CD14-positive monocyte (primary cell): ENCODE results near the gene PPBP. TPM values are rescaled to one million over a fixed set of nuclear protein-coding genes. Genes with fewer than 3 reads are reported as not detected.

Experiments used
- DNase-seq, 3 donors: peaks; one replicate each; pipeline ENCODE4 v3.0.0-alpha.2; 2011 to 2022
- H2AFZ ChIP-seq: 2 replicates; pipeline ENCODE4 v1.6.0; 2012; ENCODE audit warnings: mild to moderate bottlenecking, low read depth, low read length, inconsistent platforms; ENCODE audit not compliant: insufficient read depth, poor library complexity, severe bottlenecking
- H3K27ac ChIP-seq, 2 donors: 1 replicate in 1 of 2; 2 replicates in 1 of 2; pipeline ENCODE4 v1.5.1; 2012 to 2013; ENCODE audit warnings: low read length in 2 of 2, control low read depth in 1 of 2, inconsistent platforms in 1 of 2, low read depth in 1 of 2, mild to moderate bottlenecking in 1 of 2
- H3K27me3 ChIP-seq, 2 donors: one replicate each; pipeline versions ENCODE4 v1.6.0 to v1.6.1; 2011 to 2013; ENCODE audit warnings: low read length in 2 of 2; ENCODE audit not compliant: control insufficient read depth in 2 of 2, insufficient read depth in 2 of 2
- H3K36me3 ChIP-seq, 2 donors: replicated peaks in 1 of 2; 1 replicate in 1 of 2; 2 replicates in 1 of 2; pipeline versions ENCODE4 v1.5.1 to v1.6.1; 2012 to 2013; ENCODE audit warnings: low read length in 2 of 2, control low read depth in 1 of 2, inconsistent platforms in 1 of 2, mild to moderate bottlenecking in 1 of 2; ENCODE audit not compliant: insufficient read depth in 2 of 2, control insufficient read depth in 1 of 2
- H3K4me1 ChIP-seq, 2 donors: 1 replicate in 1 of 2; 2 replicates in 1 of 2; pipeline versions ENCODE4 v1.5.1 to v1.6.1; 2012 to 2013; ENCODE audit warnings: low read length in 2 of 2, control low read depth in 1 of 2, inconsistent platforms in 1 of 2, mild to moderate bottlenecking in 1 of 2, moderate library complexity in 1 of 2; ENCODE audit not compliant: insufficient read depth in 2 of 2, control insufficient read depth in 1 of 2
- H3K4me2 ChIP-seq: replicated peaks from 2 replicates; pipeline ENCODE3; 2012; ENCODE audit warnings: low read length, moderate library complexity, mild to moderate bottlenecking; ENCODE audit not compliant: poor library complexity, severe bottlenecking; ENCODE audit errors: extremely low read depth
- H3K4me3 ChIP-seq, 3 experiments: fragments of 200-600 bp in 1 of 3; sonication (generic) in 1 of 3; replicated peaks in 1 of 3; 1 replicate in 2 of 3; 2 replicates in 1 of 3; pipeline ENCODE4 v1.5.1; 2011 to 2013; ENCODE audit warnings: low read length in 3 of 3, mild to moderate bottlenecking in 3 of 3, control low read depth in 2 of 3, low read depth in 2 of 3, inconsistent platforms in 1 of 3, moderate library complexity in 1 of 3
- H3K79me2 ChIP-seq: 2 replicates; pipeline ENCODE4 v1.6.0; 2012; ENCODE audit warnings: mild to moderate bottlenecking, control low read depth, inconsistent platforms, low read length, moderate library complexity; ENCODE audit not compliant: insufficient read depth
- H3K9ac ChIP-seq: 2 replicates; pipeline ENCODE4 v1.6.0; 2017; ENCODE audit warnings: low read length, mild to moderate bottlenecking; ENCODE audit not compliant: insufficient read depth, poor library complexity, severe bottlenecking
- H3K9me3 ChIP-seq, 2 donors: replicated peaks in 1 of 2; 1 replicate in 1 of 2; 2 replicates in 1 of 2; pipeline versions ENCODE4 v1.5.1 to v1.6.1; 2012 to 2013; ENCODE audit warnings: low read length in 2 of 2, control low read depth in 1 of 2; ENCODE audit not compliant: control insufficient read depth in 1 of 2, insufficient read depth in 1 of 2
- H4K20me1 ChIP-seq: 2 replicates; pipeline ENCODE4 v1.6.0; 2012; ENCODE audit warnings: mild to moderate bottlenecking, low read length, control low read depth, moderate library complexity; ENCODE audit not compliant: insufficient read depth
- H3K27ac Mint-ChIP-seq, 7 donors: one replicate each; pipeline ENCODE4 v1.8.0; 2020; ENCODE audit warnings: mild to moderate bottlenecking in 7 of 7, mixed read lengths in 7 of 7, moderate library complexity in 6 of 7, inconsistent platforms in 2 of 7
- H3K27me3 Mint-ChIP-seq, 3 donors: one replicate each; pipeline ENCODE4 v1.8.0; 2021 to 2022; ENCODE audit warnings: low read depth in 3 of 3, mild to moderate bottlenecking in 3 of 3, mixed read lengths in 3 of 3, moderate library complexity in 3 of 3, inconsistent platforms in 1 of 3
- H3K36me3 Mint-ChIP-seq, 2 donors: one replicate each; pipeline ENCODE4 v1.8.0; 2020; ENCODE audit warnings: mixed read lengths in 2 of 2, inconsistent platforms in 1 of 2, mild to moderate bottlenecking in 1 of 2
- H3K4me1 Mint-ChIP-seq: one replicate; pipeline ENCODE4 v1.8.0; 2020; ENCODE audit warnings: mild to moderate bottlenecking, mixed read lengths
- H3K4me3 Mint-ChIP-seq, 2 donors: one replicate each; pipeline ENCODE4 v1.8.0; 2020; ENCODE audit warnings: mild to moderate bottlenecking in 2 of 2, mixed read lengths in 2 of 2, moderate library complexity in 1 of 2
- H3K9me3 Mint-ChIP-seq, 7 donors: one replicate each; pipeline ENCODE4 v1.8.0; 2020 to 2022; ENCODE audit warnings: mixed read lengths in 7 of 7, mild to moderate bottlenecking in 6 of 7, moderate library complexity in 6 of 7, inconsistent platforms in 2 of 7
- CTCF ChIP-seq: fragments of 200-600 bp; IDR thresholded peaks from one replicate; pipeline ENCODE4 v1.8.0; 2022; ENCODE audit warnings: antibody characterized with exemption, mild to moderate bottlenecking
- WGBS: methylation state at CpG from one replicate; pipeline ENCODE4 v1.1.5; 2013; ENCODE audit warnings: missing lambda C conversion rate; ENCODE audit not compliant: insufficient coverage; 5-methylcytosine and 5-hydroxymethylcytosine counted together
- intact Hi-C, 2 donors: fragments of 100-400 bp; cut with micrococcal nuclease; formaldehyde crosslinking; loops; one replicate each; pipeline versions ENCODE4 v1.15.0 to v1.15.1; 2023
- polyA plus RNA-seq, 3 donors: library from polyadenylated mRNA; depleted of rRNA in 1 of 3; unstranded in 2 of 3; stranded (reverse) in 1 of 3; fragments of 300-500 nt in 2 of 3; fragments of >200 nt in 1 of 3; fragmentation: Illumina TruSeq in 2 of 3; gene quantifications; 1 replicate in 2 of 3; 2 replicates in 1 of 3; pipeline ENCODE4 v1.2.3, GENCODE V29; 2012 to 2021

The PPBP gene
- polyA plus RNA-seq, 3 donors = 0.65 to 63.1 (median 16.3) TPM

- Histone ChIP-seq H3K27me3 (peaks cover 35 to 37% of the 10 kb centered on the region in 2 donors), H4K20me1 (no peaks in the 10 kb centered on the region), H3K4me3 (no peak overlapping the region), H3K4me2 (no peak overlapping the region), H3K9ac (no peak overlapping the region), H3K36me3 (no peaks in the 10 kb centered on the region), H3K9me3 (peaks cover 0 to 3% of the 10 kb centered on the region in 2 donors), H3K27ac (no peak overlapping the region), H3K79me2 (no peaks in the 10 kb centered on the region), H3K4me1 (peaks cover 6 to 10% of the 10 kb centered on the region in 2 donors), H2AFZ (no peak overlapping the region)
- Mint-ChIP-seq H3K36me3 (peaks cover 0 to 5% of the 10 kb centered on the region in 2 donors), H3K4me3 (no peak overlapping the region), H3K4me1 (peaks cover 5% of the 10 kb centered on the region), H3K27me3 (peaks cover 32 to 40% (median 33%) of the 10 kb centered on the region in 3 donors), H3K27ac (no peak overlapping the region), H3K9me3 (peaks cover 0 to 9% (median 5%) of the 10 kb centered on the region in 7 donors)
- no peak for TF ChIP-seq CTCF
- intact Hi-C loops = no loop called here
- no peak for DNase-seq
- 100% methylated on average over 1 of the region's 3 CpGs for WGBS
Observed at GRCh38 chr4:73947239-73947985, 40.6 kb downstream of the PPBP start.

GRCh38 chr4:73945674-73946449 lies 42.1 kb downstream of the PPBP start:
- H3K4me3 Mint-ChIP-seq = no peak overlapping the region
- Histone ChIP-seq H3K4me1 (peaks cover 6 to 10% of the 10 kb centered on the region in 2 donors), H4K20me1 (no peaks in the 10 kb centered on the region), H3K36me3 (no peaks in the 10 kb centered on the region), H3K79me2 (no peaks in the 10 kb centered on the region), H3K9ac (no peak overlapping the region), H3K4me3 (no peak overlapping the region), H3K27me3 (peaks cover 38 to 41% of the 10 kb centered on the region in 2 donors), H2AFZ (no peak overlapping the region), H3K9me3 (peaks cover 0 to 3% of the 10 kb centered on the region in 2 donors), H3K27ac (no peak overlapping the region), H3K4me2 (no peak overlapping the region)
- no CpG with 5 or more reads among the region's 3 CpGs for WGBS
- no peak overlapping the region for H3K27ac Mint-ChIP-seq
- no peak for TF ChIP-seq CTCF
- peaks cover 33 to 48% (median 42%) of the 10 kb centered on the region in 3 donors for H3K27me3 Mint-ChIP-seq
- DNase-seq = no peak
- H3K9me3 Mint-ChIP-seq = peaks cover 0 to 9% (median 5%) of the 10 kb centered on the region in 7 donors
- intact Hi-C loops = no loop called here
- H3K36me3 Mint-ChIP-seq = peaks cover 0 to 5% of the 10 kb centered on the region in 2 donors
- H3K4me1 Mint-ChIP-seq = peaks cover 5% of the 10 kb centered on the region
